Upper lobe of left lung (tissue), 6 donors: ENCODE data around the gene MYO9B. TPM values are rescaled to one million over a fixed set of nuclear protein-coding genes. Genes with fewer than 3 reads are reported as not detected.
A peak's percentile ranks its signal among the peaks of the same experiment; 100 is the strongest.

Experiments used
- ATAC-seq, 2 donors: fragments of 200-7000 bp; cut with Tn5 transposase; one replicate each; pipeline ENCODE4 v1.9.1; 2022; ENCODE audit warnings: mild to moderate bottlenecking in 2 of 2, moderate library complexity in 2 of 2; ENCODE audit not compliant: low FRiP score in 2 of 2
- DNase-seq, 2 donors: peaks; one replicate each; pipeline ENCODE4 v3.0.0-alpha.2; 2019 to 2020
- H3K27ac ChIP-seq, 4 donors: fragments of 200-600 bp; sonication (generic); one replicate each; pipeline ENCODE4 v1.5.1; 2016 to 2019
- H3K27me3 ChIP-seq, 4 donors: fragments of 200-600 bp; sonication (generic); one replicate each; pipeline ENCODE4 v1.5.1; 2017 to 2019
- H3K36me3 ChIP-seq, 4 donors: fragments of 200-600 bp; sonication (generic); one replicate each; pipeline ENCODE4 v1.5.1; 2016 to 2019
- H3K4me1 ChIP-seq, 4 donors: fragments of 200-600 bp; sonication (generic); one replicate each; pipeline ENCODE4 v1.5.1; 2018 to 2019
- H3K4me3 ChIP-seq, 4 donors: fragments of 200-600 bp; sonication (generic); one replicate each; pipeline ENCODE4 v1.5.1; 2017 to 2019; ENCODE audit warnings: mild to moderate bottlenecking in 2 of 4, moderate library complexity in 1 of 4
- H3K9me3 ChIP-seq, 4 donors: fragments of 200-600 bp; sonication (generic); one replicate each; pipeline ENCODE4 v1.5.1; 2018 to 2019
- EP300 ChIP-seq, 4 donors: sonication (generic); formaldehyde crosslinking; IDR thresholded peaks; one replicate each; pipeline ENCODE4 v1.5.1; 2017; ENCODE audit warnings: antibody characterized with exemption in 4 of 4, control low read depth in 2 of 4
- POLR2A ChIP-seq, 4 donors: fragments of 450-650 bp; IDR thresholded peaks; one replicate each; pipeline ENCODE4 v1.5.1; 2016 to 2017; ENCODE audit warnings: antibody characterized with exemption in 4 of 4, mild to moderate bottlenecking in 2 of 4
- POLR2AphosphoS5 ChIP-seq, 2 donors: sonication (generic); formaldehyde crosslinking; IDR thresholded peaks; one replicate each; pipeline ENCODE4 v1.5.1; 2017; ENCODE audit warnings: antibody characterized with exemption in 2 of 2
- WGBS, 2 donors: methylation state at CpG; one replicate each; pipeline ENCODE4 v1.1.5; 2017 to 2018; 5-methylcytosine and 5-hydroxymethylcytosine counted together
- total RNA-seq, 6 donors: library from RNA; depleted of rRNA in 4 of 6; stranded (reverse); fragments of >200 nt in 4 of 6; gene quantifications; one replicate each; pipeline versions ENCODE4 v1.1.0 to v1.2.1, GENCODE V29; 2016 to 2021
- TF ChIP-seq, protein P1 (sequence below), 6 experiments: fragments of 450-650 bp in 4 of 6; fragments of 200-600 bp in 2 of 6; sonication (generic) in 2 of 6; IDR thresholded peaks; one replicate each; pipeline ENCODE4 v1.5.1; 2016 to 2019; ENCODE audit warnings: antibody characterized with exemption in 6 of 6
- donor health status: DM: no; HTN: no; CAD: no; lungs with moderate emphysema.
- donor health status: DM: no; HTN: yes; CAD: no; lungs with severe emphysema.

MYO9B gene
- total RNA-seq, 6 donors from 2014 or later: 72.3 to 408 (median 146) TPM

DNA sequence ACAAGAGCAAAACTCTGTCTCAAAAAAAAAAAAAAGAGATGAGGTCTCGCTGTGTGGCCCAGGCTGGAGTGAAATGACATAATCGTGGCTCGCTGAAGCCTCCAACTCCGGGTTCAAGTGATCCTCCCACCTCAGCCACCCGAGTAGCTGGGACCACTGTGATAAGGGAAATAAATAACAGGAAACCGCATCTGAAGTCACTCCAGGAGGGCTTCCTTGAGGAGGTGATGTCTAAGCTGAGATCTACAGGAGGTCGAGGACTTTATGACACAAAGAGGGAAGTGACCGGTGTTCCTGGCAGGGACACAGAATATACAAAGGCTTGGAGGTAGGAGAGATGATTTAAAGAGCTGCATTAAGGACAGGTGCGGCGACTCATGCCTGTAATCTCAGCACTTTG is 179.1 kb downstream of the MYO9B start:
- no peak for DNase-seq
- Histone ChIP-seq H3K4me1 (peaks cover 0 to 5% (median 0%) of the 10 kb centered on the region in 4 donors), H3K27ac (peak overlapping the region in 1 of 4 donors; percentile 8), H3K9me3 (no peaks in the 10 kb centered on the region), H3K36me3 (peaks cover 0 to 49% (median 15%) of the 10 kb centered on the region in 4 donors), H3K27me3 (no peaks in the 10 kb centered on the region), H3K4me3 (no peak overlapping the region)
- TF ChIP-seq EP300 (IDR thresholded peaks at IDR 0.05) (no peak), POLR2AphosphoS5 (IDR thresholded peaks at IDR 0.05) (no peak)
- TF ChIP-seq, protein P1, sequence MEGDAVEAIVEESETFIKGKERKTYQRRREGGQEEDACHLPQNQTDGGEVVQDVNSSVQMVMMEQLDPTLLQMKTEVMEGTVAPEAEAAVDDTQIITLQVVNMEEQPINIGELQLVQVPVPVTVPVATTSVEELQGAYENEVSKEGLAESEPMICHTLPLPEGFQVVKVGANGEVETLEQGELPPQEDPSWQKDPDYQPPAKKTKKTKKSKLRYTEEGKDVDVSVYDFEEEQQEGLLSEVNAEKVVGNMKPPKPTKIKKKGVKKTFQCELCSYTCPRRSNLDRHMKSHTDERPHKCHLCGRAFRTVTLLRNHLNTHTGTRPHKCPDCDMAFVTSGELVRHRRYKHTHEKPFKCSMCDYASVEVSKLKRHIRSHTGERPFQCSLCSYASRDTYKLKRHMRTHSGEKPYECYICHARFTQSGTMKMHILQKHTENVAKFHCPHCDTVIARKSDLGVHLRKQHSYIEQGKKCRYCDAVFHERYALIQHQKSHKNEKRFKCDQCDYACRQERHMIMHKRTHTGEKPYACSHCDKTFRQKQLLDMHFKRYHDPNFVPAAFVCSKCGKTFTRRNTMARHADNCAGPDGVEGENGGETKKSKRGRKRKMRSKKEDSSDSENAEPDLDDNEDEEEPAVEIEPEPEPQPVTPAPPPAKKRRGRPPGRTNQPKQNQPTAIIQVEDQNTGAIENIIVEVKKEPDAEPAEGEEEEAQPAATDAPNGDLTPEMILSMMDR (IDR thresholded peaks at IDR 0.05): no peak
- ATAC-seq: no peak
- 72 to 77% methylated on average over 10 of the region's 10 CpGs for WGBS, 2 donors

DNA sequence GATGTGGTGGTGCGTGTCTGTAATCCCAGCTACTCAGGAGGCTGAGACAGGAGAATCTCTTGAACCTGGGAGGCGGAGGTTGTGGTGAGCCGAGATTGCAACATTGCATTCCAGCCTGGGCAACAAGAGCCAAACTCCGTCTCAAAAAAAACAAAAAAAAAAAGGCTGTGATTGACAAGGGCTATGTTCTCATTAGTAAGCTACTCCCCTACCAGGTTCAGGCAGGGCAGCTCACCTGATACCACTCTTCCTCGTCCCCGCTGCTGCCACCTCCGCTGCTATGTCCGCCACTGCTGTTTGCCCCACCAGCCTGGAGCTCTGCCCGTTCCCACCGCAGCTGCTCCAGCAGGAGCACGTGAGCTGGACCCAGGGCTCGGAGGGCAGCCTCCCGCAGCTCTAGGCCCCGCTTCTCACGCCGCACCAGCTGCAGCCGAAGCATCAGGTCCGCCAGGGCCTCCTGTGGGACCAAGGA is 179.6 kb downstream of the MYO9B start:
- WGBS, 2 donors: 62 to 76% methylated on average over 16 to 18 of the region's 18 CpGs
- peak overlapping the region in 3 of 4 donors; percentile 8 to 85 (median 63) for H3K27ac ChIP-seq
- no peak overlapping the region for H3K4me3 ChIP-seq
- H3K4me1 ChIP-seq: peaks cover 0 to 5% (median 0%) of the 10 kb centered on the region in 4 donors
- ATAC-seq (peak; percentile 14 to 88), DNase-seq (peak; percentile 76 to 77)
- TF ChIP-seq POLR2A (IDR thresholded peaks at IDR 0.05) (peak in 1 of 4 donors; percentile 20), POLR2AphosphoS5 (IDR thresholded peaks at IDR 0.05) (no peak), EP300 (IDR thresholded peaks at IDR 0.05) (no peak)
- TF ChIP-seq, protein P1 (IDR thresholded peaks at IDR 0.05): no peak
- no peaks in the 10 kb centered on the region for H3K27me3 ChIP-seq
- H3K36me3 ChIP-seq: peaks cover 0 to 48% (median 15%) of the 10 kb centered on the region in 4 donors
- H3K9me3 ChIP-seq: no peaks in the 10 kb centered on the region

DNA sequence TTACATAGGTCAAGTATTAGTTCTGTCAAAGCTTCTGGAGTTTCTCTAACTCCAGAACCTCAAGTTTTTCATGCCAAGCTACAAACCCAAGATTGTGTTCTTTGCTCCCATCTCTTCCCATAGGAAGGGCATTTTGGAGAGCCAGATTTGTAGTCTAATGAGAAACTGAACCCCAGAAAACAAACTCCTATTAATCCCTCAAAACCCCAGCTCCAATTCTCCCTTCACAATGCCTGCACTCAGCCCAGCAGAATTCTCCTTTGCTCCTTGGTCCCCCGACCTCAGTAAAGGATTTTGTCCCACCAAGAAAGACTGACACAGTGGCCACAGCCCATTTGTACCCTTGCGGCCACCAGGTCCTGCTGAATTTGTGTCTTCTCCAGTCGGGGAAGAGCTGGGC is 180.6 kb downstream of the MYO9B start:
- 77 to 81% methylated on average over 3 of the region's 3 CpGs for WGBS, 2 donors
- peaks cover 0 to 11% (median 4%) of the 10 kb centered on the region in 4 donors for H3K4me1 ChIP-seq
- no peak for ATAC-seq

DNA sequence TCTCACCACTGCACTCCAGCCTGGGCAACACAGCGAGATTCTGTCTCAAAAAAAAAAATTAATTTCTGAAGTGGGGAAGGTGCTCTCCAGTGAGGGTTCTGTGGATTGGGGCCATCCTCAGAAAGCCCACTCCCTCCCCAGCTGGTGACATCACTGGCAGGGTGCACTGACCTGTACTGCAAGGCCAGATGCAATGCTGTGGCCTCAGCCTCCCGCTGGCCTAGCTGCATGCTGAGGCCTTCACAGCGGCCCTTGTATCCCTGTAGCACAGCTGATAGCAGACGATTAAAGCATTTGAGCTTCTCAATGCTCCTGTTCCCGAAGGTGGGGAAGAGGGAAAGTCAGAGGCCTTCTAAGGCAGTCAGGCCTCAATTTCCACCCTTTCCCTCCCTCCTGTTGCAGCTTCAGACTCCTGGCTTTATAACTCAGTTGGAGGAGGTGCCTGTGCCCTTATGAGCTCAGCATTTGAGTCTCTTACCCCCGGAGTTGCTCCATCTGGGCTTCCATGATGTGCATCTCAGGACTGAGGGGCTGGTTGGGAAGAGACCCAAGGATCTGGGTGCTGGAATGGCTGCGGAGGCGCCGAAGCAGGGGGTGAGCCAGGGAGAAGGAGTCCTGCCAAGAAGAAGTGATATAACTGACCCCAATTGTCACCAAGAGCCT is 183.7 kb downstream of the MYO9B start:
- DNase-seq (no peak), ATAC-seq (no peak)
- peaks cover 0 to 12% (median 6%) of the 10 kb centered on the region in 4 donors for H3K4me1 ChIP-seq
- no peak overlapping the region for H3K4me3 ChIP-seq
- WGBS, 2 donors: 88 to 94% methylated on average over 9 of the region's 9 CpGs
- no peak overlapping the region for H3K27ac ChIP-seq
- H3K9me3 ChIP-seq: no peaks in the 10 kb centered on the region
- H3K36me3 ChIP-seq: peaks cover 0 to 26% (median 11%) of the 10 kb centered on the region in 4 donors
- TF ChIP-seq, protein P1 (IDR thresholded peaks at IDR 0.05): no peak
- no peak for TF ChIP-seq POLR2AphosphoS5 (IDR thresholded peaks at IDR 0.05)
- TF ChIP-seq POLR2A (IDR thresholded peaks at IDR 0.05): no peak
- no peak for TF ChIP-seq EP300 (IDR thresholded peaks at IDR 0.05)
- no peaks in the 10 kb centered on the region for H3K27me3 ChIP-seq

More for the DNA sequence above, 180.6 kb downstream of the MYO9B start:
- Histone ChIP-seq H3K9me3 (no peaks in the 10 kb centered on the region), H3K27me3 (no peaks in the 10 kb centered on the region), H3K4me3 (no peak overlapping the region), H3K27ac (no peak overlapping the region), H3K36me3 (peaks cover 0 to 45% (median 15%) of the 10 kb centered on the region in 4 donors)
- TF ChIP-seq POLR2AphosphoS5 (IDR thresholded peaks at IDR 0.05): no peak
- TF ChIP-seq, protein P1 (IDR thresholded peaks at IDR 0.05): no peak
- DNase-seq: no peak

DNA sequence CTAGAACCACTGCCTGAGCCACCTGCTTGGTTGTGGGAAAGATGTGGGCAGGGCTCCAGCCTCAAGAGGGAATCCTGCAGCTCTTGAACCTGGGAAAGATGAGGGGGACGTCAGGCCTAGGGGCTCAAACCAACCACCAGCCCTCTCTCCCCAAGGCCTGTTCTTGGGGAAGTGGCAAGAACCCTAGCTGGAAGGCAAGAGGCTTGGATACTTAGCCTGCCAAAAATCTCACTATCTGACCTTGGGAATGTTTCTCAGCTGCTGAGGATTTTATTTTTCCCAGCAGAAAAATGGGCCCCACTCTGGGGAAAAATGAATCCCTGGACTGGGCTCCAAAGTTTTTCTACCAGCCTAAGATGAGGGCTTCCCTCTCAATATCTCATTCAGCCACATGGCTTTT is 184.4 kb downstream of the MYO9B start:
- DNase-seq: no peak
- Histone ChIP-seq H3K36me3 (peaks cover 0 to 21% (median 9%) of the 10 kb centered on the region in 4 donors), H3K4me3 (no peak overlapping the region), H3K27me3 (no peaks in the 10 kb centered on the region), H3K27ac (no peak overlapping the region), H3K4me1 (peaks cover 0 to 12% (median 6%) of the 10 kb centered on the region in 4 donors), H3K9me3 (no peaks in the 10 kb centered on the region)
- ATAC-seq: no peak
- 50 to 76% methylated on average over 1 of the region's 1 CpG for WGBS, 2 donors
- TF ChIP-seq, protein P1 (IDR thresholded peaks at IDR 0.05): no peak
- no peak for TF ChIP-seq EP300 (IDR thresholded peaks at IDR 0.05)
- no peak for TF ChIP-seq POLR2A (IDR thresholded peaks at IDR 0.05)
- TF ChIP-seq POLR2AphosphoS5 (IDR thresholded peaks at IDR 0.05): no peak
